ENCODE measurements around the gene CCDC186. TPM values are rescaled to one million over a fixed set of nuclear protein-coding genes. Genes with fewer than 3 reads are reported as not detected.

Gene CCDC186
- total and polyA plus RNA-seq, 2 of the 13 experiments (the other 11 are each of a cell fraction or from before 2014, with no cell fraction given), result 4.2 to 11.8 TPM

- DNase-seq (ENCODE audit: low spot score) (no peak), FAIRE-seq (no peak), ATAC-seq (no peak)
- Histone ChIP-seq H3K79me2 (ENCODE audit: insufficient read depth, low read length) (no peaks in the 10 kb centered on the region), H3K36me3 (replicated peaks in 1 of 2; ENCODE audit: control insufficient read depth in 1 of 2, insufficient read depth in 2 of 2, low read length in 2 of 2) (no peaks in the 10 kb centered on the region), H3K4me1 (ENCODE audit: insufficient read depth, low read length) (no peaks in the 10 kb centered on the region), H3K4me2 (ENCODE audit: low read depth, low read length) (no peak overlapping the region), H2AFZ (ENCODE audit: low read length) (no peak overlapping the region), H3K4me3 (replicated peaks in 1 of 3; ENCODE audit: insufficient read depth in 1 of 3, low read depth in 2 of 3, low read length in 3 of 3) (no peak overlapping the region), H4K20me1 (ENCODE audit: insufficient read depth, low read length) (no peaks in the 10 kb centered on the region), H3K27ac (ENCODE audit: extremely low read length, insufficient read depth, low read length) (no peak overlapping the region), H3K9ac (ENCODE audit: insufficient read depth, low read depth, low read length) (no peak overlapping the region), H3K9me3 (ENCODE audit: low read length) (no peaks in the 10 kb centered on the region), H3K27me3 (ENCODE audit: control insufficient read depth in 1 of 2, insufficient read depth in 2 of 2, low read length in 2 of 2) (0 out of 5 replicates have a peak, but pooled peaks cover 0 to 3% of the 10 kb centered on the region in 2 experiments)
- WGBS (ENCODE audit: low lambda C conversion rate), result 50% methylated on average over 2 of the region's 2 CpGs
- intact Hi-C loops (cut with micrococcal nuclease; ENCODE audit: unreplicated experiment) (no loop called here), in situ Hi-C loops (cut with HindIII; ENCODE audit: extremely low pct_ligation_motif_present, low pct_unique_long_range_greater_than_20kb) (no loop called here)
- ChIA-PET CTCF (ENCODE audit: low intra/inter-chr PET ratio, low total read pairs) (no interaction called here), POLR2A (no interaction called here)
- no TSS peak for BruUV-seq (replicated peaks)
- no peak for TF ChIP-seq ZFP41 (CRISPR knock-in tag; IDR thresholded peaks at IDR 0.05; ENCODE audit: borderline replicate concordance)
- TF ChIP-seq, protein P1, sequence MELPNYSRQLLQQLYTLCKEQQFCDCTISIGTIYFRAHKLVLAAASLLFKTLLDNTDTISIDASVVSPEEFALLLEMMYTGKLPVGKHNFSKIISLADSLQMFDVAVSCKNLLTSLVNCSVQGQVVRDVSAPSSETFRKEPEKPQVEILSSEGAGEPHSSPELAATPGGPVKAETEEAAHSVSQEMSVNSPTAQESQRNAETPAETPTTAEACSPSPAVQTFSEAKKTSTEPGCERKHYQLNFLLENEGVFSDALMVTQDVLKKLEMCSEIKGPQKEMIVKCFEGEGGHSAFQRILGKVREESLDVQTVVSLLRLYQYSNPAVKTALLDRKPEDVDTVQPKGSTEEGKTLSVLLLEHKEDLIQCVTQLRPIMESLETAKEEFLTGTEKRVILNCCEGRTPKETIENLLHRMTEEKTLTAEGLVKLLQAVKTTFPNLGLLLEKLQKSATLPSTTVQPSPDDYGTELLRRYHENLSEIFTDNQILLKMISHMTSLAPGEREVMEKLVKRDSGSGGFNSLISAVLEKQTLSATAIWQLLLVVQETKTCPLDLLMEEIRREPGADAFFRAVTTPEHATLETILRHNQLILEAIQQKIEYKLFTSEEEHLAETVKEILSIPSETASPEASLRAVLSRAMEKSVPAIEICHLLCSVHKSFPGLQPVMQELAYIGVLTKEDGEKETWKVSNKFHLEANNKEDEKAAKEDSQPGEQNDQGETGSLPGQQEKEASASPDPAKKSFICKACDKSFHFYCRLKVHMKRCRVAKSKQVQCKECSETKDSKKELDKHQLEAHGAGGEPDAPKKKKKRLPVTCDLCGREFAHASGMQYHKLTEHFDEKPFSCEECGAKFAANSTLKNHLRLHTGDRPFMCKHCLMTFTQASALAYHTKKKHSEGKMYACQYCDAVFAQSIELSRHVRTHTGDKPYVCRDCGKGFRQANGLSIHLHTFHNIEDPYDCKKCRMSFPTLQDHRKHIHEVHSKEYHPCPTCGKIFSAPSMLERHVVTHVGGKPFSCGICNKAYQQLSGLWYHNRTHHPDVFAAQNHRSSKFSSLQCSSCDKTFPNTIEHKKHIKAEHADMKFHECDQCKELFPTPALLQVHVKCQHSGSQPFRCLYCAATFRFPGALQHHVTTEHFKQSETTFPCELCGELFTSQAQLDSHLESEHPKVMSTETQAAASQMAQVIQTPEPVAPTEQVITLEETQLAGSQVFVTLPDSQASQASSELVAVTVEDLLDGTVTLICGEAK (IDR thresholded peaks at IDR 0.05), result no peak
- TF ChIP-seq, protein P1 (CRISPR knock-in tag; IDR thresholded peaks at IDR 0.05), result no peak
- no peak for TF ChIP-seq CENPBD1 (CRISPR knock-in tag; IDR thresholded peaks at IDR 0.05; ENCODE audit: borderline replicate concordance, low read depth)
- TF ChIP-seq ZNF34 (CRISPR knock-in tag; IDR thresholded peaks at IDR 0.05; ENCODE audit: borderline replicate concordance), result no peak
- no peak for TF ChIP-seq RARA (CRISPR knock-in tag; IDR thresholded peaks at IDR 0.05)
- no peak for TF ChIP-seq KAT8 (CRISPR knock-in tag; IDR thresholded peaks at IDR 0.05)
- TF ChIP-seq ZNF510 (CRISPR knock-in tag; IDR thresholded peaks at IDR 0.05; ENCODE audit: low read depth), result no peak
- TF ChIP-seq RBAK (CRISPR knock-in tag; IDR thresholded peaks at IDR 0.05), result no peak
- no peak for TF ChIP-seq NONO (IDR thresholded peaks at IDR 0.05)
- no peak for TF ChIP-seq NONO (CRISPR knock-in tag; conservative IDR thresholded peaks at IDR 0.05)
- no peak for TF ChIP-seq ZNF124 (CRISPR knock-in tag; IDR thresholded peaks at IDR 0.05)
- no peak for TF ChIP-seq HMG20A (CRISPR knock-in tag; IDR thresholded peaks at IDR 0.05; ENCODE audit: borderline replicate concordance)
- TF ChIP-seq MTA3 (CRISPR knock-in tag; IDR thresholded peaks at IDR 0.05), result no peak
- TF ChIP-seq ZNF232 (CRISPR knock-in tag; IDR thresholded peaks at IDR 0.05; ENCODE audit: borderline replicate concordance), result no peak
- TF ChIP-seq TAF15 (IDR thresholded peaks at IDR 0.05; ENCODE audit: low read depth, low read length, poor library complexity, severe bottlenecking), result no peak
- no peak for TF ChIP-seq SNAI1 (CRISPR knock-in tag; IDR thresholded peaks at IDR 0.05; ENCODE audit: borderline replicate concordance)
Measured at GRCh38 chr10:114118514-114118913, 55.5 kb downstream of the CCDC186 start.

All from HepG2 (cell line).